HG03135 (cell line): Measurements from ENCODE around the gene SENP8.

ENCODE experiments used
- ATAC-seq: cut with Tn5 transposase; IDR thresholded peaks from one replicate; pipeline ENCODE4 v1.9.1; 2021; ENCODE audit warnings: mild to moderate bottlenecking, moderate library complexity; ENCODE audit not compliant: unreplicated experiment

The SENP8 gene

DNA sequence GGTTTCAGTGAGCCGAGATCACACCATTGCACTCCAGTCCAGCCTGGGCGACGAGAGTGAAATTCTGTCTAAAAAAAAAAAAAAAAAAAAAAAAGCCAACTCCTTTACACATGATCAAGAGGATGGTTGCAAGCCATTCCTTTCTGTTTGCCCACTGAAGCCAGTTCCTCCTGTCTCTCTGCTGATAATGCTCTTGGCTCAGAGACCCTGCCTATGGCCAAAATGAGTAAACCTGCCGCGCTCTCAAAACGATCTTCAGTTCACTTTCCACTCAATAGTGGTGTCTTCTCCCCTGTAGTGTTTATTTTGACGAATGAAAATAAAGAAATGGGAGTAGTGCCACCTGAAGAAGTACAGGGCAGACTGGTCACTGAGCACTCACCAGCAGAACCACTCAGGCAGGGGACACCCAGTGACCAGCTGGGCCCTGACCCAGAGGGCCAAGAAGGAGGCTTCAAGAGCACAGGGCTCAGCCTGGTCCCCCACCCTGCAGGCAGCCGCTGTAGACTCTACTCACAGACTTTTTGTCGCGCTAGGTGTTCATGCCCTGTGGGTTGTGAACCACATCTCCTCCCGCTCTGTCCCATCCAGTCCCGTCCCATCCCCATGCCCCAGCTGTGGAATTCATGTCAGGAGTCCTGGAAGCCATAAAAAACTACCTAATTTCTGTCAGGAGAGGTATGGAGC lies 55.8 kb downstream of the SENP8 start:
- no peak for ATAC-seq

DNA sequence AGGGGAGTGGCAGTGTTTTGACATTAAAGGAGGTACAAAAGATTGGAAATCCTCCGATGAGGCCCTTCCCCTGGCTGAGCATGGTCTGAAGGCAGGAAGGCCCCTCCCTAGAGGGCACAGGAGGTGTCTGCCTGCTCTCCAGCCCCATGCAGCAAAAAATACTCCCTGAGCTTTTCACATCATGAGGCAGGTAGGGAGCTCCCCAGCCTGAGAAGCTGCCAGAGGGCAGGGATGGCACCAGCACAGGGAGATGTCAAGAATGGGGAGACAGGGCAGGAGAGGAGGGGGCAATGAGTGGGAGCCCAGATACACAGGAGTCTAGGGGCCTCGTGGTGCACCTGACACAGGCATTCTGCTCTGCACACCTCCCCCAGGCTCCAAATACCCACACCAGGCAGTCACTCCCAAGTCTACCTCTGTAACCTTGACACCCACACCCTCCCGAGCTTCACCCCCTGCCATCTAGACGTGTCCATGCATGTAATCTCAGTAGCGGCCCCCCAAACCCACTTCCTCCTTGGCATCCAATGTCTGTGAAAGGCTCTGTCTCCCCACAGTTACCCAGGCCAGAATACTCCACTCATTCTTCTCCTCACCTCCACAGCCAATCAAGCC lies 56.5 kb downstream of the SENP8 start:
- no peak for ATAC-seq

DNA sequence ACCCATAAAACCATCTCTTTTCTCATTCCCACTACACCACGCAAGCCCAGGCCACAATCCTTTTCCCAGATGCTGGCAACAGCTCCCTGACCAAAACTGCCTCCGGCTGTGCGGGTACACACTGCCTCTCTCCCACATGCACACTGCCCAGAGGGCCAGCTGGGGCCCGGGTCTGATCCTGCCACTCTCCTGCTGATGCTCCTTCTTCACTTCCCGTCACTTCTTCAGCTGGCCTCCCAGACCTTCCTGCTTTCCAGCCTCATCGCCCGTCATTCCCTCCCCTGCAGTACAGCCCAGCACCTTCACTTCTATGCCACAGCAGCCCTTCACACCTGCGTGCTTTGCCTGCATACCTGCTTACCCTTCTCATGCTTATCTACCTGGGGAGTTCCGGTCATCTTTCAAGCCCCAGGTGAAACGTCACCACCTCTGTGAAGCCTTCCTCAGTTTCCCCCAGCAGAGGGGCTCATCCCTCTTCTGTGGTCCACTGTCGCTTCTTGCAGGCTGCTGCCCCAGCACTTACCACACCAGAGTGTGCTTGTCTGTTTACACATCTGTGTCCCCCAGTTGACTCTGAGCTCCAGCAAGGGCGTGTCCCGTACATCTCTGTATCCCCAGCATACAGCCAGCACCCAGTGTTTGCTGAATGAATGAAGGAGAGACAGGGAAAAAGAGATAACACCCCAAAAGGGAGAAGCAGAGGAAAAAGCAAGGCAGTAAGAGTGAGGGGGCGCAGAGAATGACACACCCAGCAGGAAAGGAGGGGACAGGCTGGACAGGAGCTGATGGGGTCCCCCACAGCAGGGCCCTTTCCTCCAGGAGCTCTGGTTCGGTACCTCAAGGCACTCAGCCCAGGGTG lies 57.2 kb downstream of the SENP8 start:
- no peak for ATAC-seq

- ATAC-seq: no peak
These were observed 58.0 kb downstream of the SENP8 start for GRCh38 chr15:72176159-72176558.

- ATAC-seq: no peak
These were observed 58.5 kb downstream of the SENP8 start for GRCh38 chr15:72176743-72177142.

- no peak for ATAC-seq
These were observed 60.9 kb downstream of the SENP8 start for GRCh38 chr15:72178976-72179585.

DNA sequence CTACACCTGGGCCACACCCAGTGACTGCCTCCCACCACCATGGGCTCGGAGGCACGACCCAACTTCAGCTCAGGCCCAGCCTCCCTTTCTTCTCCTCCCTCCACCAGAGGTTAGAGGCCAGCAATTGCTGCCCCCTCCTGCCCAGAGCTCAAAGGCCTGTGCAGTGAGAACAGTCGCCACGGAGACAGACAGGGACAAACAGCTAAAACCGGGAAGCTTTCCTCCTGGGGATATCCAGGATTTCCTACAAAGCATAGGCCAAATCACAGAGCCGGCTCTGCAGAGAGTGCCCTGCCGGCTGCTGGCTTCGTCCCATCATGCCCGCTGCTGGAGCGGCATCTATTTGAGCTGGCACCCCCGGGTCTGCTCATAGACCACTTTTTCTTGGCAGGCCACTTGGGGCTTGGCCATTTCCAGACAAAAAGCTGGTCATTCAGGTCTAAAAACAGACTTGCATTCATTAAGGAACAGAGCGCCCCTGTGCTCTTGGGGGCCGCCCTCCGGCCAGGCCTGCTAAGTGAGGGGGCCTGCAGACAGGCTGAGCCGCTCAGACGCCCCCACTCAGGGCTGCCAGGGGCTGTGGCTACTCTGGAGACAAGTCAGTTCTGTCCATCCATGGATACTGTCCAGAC lies 61.9 kb downstream of the SENP8 start:
- no peak for ATAC-seq

- no peak for ATAC-seq
These were observed 62.6 kb downstream of the SENP8 start for GRCh38 chr15:72180761-72181324.

DNA sequence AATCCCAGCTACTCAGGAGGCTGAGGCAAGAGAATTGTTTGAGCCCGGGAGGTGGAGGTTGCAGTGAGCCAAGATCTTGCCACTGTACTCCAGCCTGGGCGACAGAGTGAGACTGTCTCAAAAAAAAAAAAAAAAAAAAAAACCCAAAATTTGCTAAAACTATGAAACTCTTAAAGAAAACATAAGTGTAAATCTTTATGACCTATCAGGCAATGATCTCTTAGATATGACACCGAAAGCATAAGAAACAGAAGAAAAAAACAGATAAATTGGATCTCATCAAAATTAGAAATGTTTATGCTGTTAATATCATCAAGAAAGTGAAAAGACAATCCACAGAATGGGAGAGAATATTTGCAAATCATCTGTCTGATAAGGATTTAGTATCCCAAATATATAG lies 64.0 kb downstream of the SENP8 start:
- ATAC-seq: no peak

GRCh38 chr15:72182673-72183072 lies 64.5 kb downstream of the SENP8 start:
- ATAC-seq: no peak

GRCh38 chr15:72183781-72184164 lies 65.6 kb downstream of the SENP8 start:
- no peak for ATAC-seq

- no peak for ATAC-seq
These were observed 66.1 kb downstream of the SENP8 start for GRCh38 chr15:72184165-72184811.

GRCh38 chr15:72189250-72189902 lies 71.2 kb downstream of the SENP8 start:
- ATAC-seq: no peak

DNA sequence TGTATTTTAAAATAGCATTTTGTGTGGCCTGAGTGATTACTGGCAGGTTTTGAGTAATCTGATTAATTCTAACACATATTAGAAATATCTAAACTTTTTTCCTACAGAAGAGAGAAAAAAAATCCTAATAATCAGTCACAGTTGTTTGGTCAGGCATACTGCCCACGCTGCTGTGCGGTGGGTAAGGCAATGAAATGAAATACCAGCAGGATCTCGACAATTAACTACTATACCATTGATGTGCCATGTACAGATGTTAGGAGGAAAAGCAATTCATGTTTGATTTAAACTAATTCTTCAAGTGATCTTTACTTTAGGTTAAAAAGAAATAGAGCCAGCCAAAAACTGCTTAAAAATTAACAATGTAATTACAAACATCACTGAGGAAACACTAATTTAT lies 74.2 kb downstream of the SENP8 start:
- ATAC-seq: no peak
